Loucy (cell line): ENCODE measurements around the gene ROR1.

Experiments used
- H2AFZ ChIP-seq: fragments of 200-600 bp; sonication (generic); 2 replicates; pipeline ENCODE4 v1.6.0; 2016; ENCODE audit warnings: antibody characterized with exemption, mild to moderate bottlenecking, low read length, moderate library complexity
- H3F3A ChIP-seq: fragments of 200-600 bp; 2 replicates; pipeline ENCODE4 v1.6.0; 2016; ENCODE audit warnings: antibody characterized with exemption, low read depth, mild to moderate bottlenecking
- H3K27me3 ChIP-seq: fragments of 200-600 bp; sonication (generic); 2 replicates; pipeline ENCODE4 v1.6.1; 2014; ENCODE audit warnings: low read length, mild to moderate bottlenecking; ENCODE audit not compliant: insufficient read depth, poor library complexity, severe bottlenecking
- H3K36me3 ChIP-seq: fragments of 200-600 bp; sonication (generic); 2 replicates; pipeline ENCODE4 v1.6.1; 2016; ENCODE audit warnings: low read length; ENCODE audit not compliant: insufficient read depth
- H3K4me1 ChIP-seq: fragments of 200-600 bp; sonication (generic); 2 replicates; pipeline ENCODE4 v1.5.1; 2014; ENCODE audit warnings: low read length, mild to moderate bottlenecking; ENCODE audit not compliant: insufficient read depth, poor library complexity, severe bottlenecking
- H3K4me2 ChIP-seq: fragments of 200-600 bp; sonication (generic); 2 replicates; pipeline ENCODE4 v1.6.0; 2014; ENCODE audit warnings: antibody characterized with exemption, low read length, low read depth, mild to moderate bottlenecking; ENCODE audit not compliant: poor library complexity, severe bottlenecking
- H3K4me3 ChIP-seq: fragments of 200-600 bp; sonication (generic); 2 replicates; pipeline ENCODE4 v1.5.1; 2014; ENCODE audit warnings: low read length, mild to moderate bottlenecking, mixed read lengths; ENCODE audit not compliant: poor library complexity, severe bottlenecking
- H3K79me2 ChIP-seq: fragments of 200-600 bp; sonication (generic); 2 replicates; pipeline ENCODE4 v1.6.1; 2014; ENCODE audit warnings: low read length; ENCODE audit not compliant: insufficient read depth
- H3K9ac ChIP-seq: fragments of 200-600 bp; sonication (generic); 2 replicates; pipeline ENCODE4 v1.6.0; 2014; ENCODE audit warnings: mild to moderate bottlenecking, low read depth, low read length, moderate library complexity; ENCODE audit not compliant: poor library complexity, severe bottlenecking
- H3K9me2 ChIP-seq: fragments of 200-600 bp; sonication (generic); replicated peaks from 2 replicates; pipeline ENCODE4 v1.6.1; 2016; ENCODE audit warnings: low read depth, low read length, mixed read lengths
- H3K9me3 ChIP-seq: fragments of 200-600 bp; sonication (generic); 2 replicates; pipeline ENCODE4 v1.6.1; 2014; ENCODE audit warnings: mild to moderate bottlenecking, antibody characterized with exemption, low read length, low read depth; ENCODE audit not compliant: insufficient read depth
- H4K20me1 ChIP-seq: fragments of 200-600 bp; sonication (generic); 2 replicates; pipeline ENCODE4 v1.6.0; 2014; ENCODE audit warnings: antibody characterized with exemption, low read length, mild to moderate bottlenecking; ENCODE audit not compliant: insufficient read depth, poor library complexity, severe bottlenecking
- CTCF ChIP-seq: fragments of 200-600 bp; sonication (generic); conservative IDR thresholded peaks from 2 replicates; pipeline ENCODE4 v1.5.1; 2014; ENCODE audit warnings: mild to moderate bottlenecking, antibody characterized with exemption, low read length
- EZH2phosphoT487 ChIP-seq: fragments of 200-600 bp; IDR thresholded peaks from 2 replicates; pipeline ENCODE4 v1.6.1; 2018; ENCODE audit warnings: antibody characterized with exemption, mild to moderate bottlenecking, moderate library complexity, borderline replicate concordance

The ROR1 gene

DNA sequence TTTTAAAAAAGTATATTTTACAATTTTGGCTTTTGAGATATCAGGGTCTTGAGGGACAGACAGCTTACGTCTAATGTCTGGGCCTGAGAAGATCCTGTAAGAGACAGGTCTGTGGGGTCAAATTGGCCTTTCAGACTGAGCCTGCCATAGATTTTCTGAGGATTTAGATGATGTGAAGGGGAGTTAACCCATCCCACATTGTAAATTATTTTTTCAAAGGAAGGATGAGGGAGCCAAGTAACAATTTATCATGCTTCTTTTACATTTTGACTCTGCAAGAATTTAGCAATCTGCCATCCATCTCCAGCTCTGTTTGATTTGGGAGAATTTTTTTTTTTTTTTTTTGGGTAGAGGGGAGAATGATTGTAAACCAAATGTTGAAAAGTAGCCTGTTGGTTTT, 160.9 kb downstream of the ROR1 start:
- Histone ChIP-seq H3K4me1 (peaks cover 9% of the 10 kb centered on the region), H3K9ac (no peak overlapping the region), H3K27me3 (no peaks in the 10 kb centered on the region), H3K79me2 (no peaks in the 10 kb centered on the region), H3K9me3 (no peaks in the 10 kb centered on the region), H3K36me3 (no peaks in the 10 kb centered on the region), H2AFZ (no peak overlapping the region), H3F3A (no peaks in the 10 kb centered on the region), H3K4me3 (no peak overlapping the region), H3K9me2 (no peaks in the 10 kb centered on the region), H3K4me2 (no peak overlapping the region), H4K20me1 (no peaks in the 10 kb centered on the region)
- TF ChIP-seq CTCF (no peak), EZH2phosphoT487 (no peak)

DNA sequence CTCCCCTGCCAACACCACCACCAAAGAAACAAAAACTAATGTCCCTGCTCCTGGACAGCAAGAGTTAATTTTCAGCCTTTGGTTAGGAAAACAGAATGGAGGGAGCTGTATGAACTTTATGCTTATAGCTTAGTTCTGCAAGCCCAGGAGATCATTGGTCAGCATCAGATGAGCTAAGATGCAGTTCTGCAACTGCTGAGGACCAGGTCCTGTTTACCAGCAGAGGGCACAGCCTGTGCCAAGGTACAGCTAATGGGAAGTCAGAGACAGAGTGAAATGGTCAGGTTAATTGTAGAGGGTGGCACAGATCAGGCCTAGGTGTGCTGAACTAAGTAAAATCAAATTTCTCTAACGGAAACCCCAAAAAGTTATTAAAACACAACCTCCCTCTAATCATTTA, 161.3 kb downstream of the ROR1 start:
- no peak overlapping the region for H3K4me2 ChIP-seq
- peak; percentile 69 for TF ChIP-seq CTCF
- no peak for TF ChIP-seq EZH2phosphoT487

GRCh38 chr1:63935553-63935952, 161.7 kb downstream of the ROR1 start:
- no peak overlapping the region for H3K4me3 ChIP-seq
- no peaks in the 10 kb centered on the region for H3K79me2 ChIP-seq
- no peaks in the 10 kb centered on the region for H3K36me3 ChIP-seq
- H3K4me2 ChIP-seq: no peak overlapping the region
- no peak overlapping the region for H2AFZ ChIP-seq
- H3K27me3 ChIP-seq: no peaks in the 10 kb centered on the region
- no peaks in the 10 kb centered on the region for H3K9me3 ChIP-seq
- TF ChIP-seq CTCF: no peak
- no peak for TF ChIP-seq EZH2phosphoT487
- no peaks in the 10 kb centered on the region for H3K9me2 ChIP-seq
- no peak overlapping the region for H3K9ac ChIP-seq
- H3K4me1 ChIP-seq: peaks cover 9% of the 10 kb centered on the region
- no peaks in the 10 kb centered on the region for H4K20me1 ChIP-seq
- H3F3A ChIP-seq: no peaks in the 10 kb centered on the region

More for the DNA sequence above, 161.3 kb downstream of the ROR1 start:
- H3K9me2 ChIP-seq: no peaks in the 10 kb centered on the region
- peaks cover 9% of the 10 kb centered on the region for H3K4me1 ChIP-seq
- H3K9me3 ChIP-seq: no peaks in the 10 kb centered on the region
- H3F3A ChIP-seq: no peaks in the 10 kb centered on the region
- H4K20me1 ChIP-seq: no peaks in the 10 kb centered on the region
- H3K36me3 ChIP-seq: no peaks in the 10 kb centered on the region
- H3K9ac ChIP-seq: no peak overlapping the region
- no peaks in the 10 kb centered on the region for H3K79me2 ChIP-seq
- no peak overlapping the region for H2AFZ ChIP-seq
- H3K4me3 ChIP-seq: no peak overlapping the region
- H3K27me3 ChIP-seq: no peaks in the 10 kb centered on the region
